H1 (cell line): Measurements from ENCODE around the gene YPEL2. TPM values are rescaled to one million over a fixed set of nuclear protein-coding genes. Genes with fewer than 3 reads are reported as not detected.
A peak's percentile ranks its signal among the peaks of the same experiment; 100 is the strongest.

Experiments
- CTCF ChIA-PET: fragments of 300-600 bp; sonication (Branson Sonifier 250); formaldehyde crosslinking; loops from one replicate; lab custom pipeline; 2021; ENCODE audit not compliant: partially characterized antibody; lab: Charles Lee
- POLR2A ChIA-PET: fragments of 300-600 bp; sonication (Branson Sonifier 250); formaldehyde crosslinking; loops from one replicate; lab custom pipeline; 2021; ENCODE audit warnings: inconsistent platforms; ENCODE audit not compliant: partially characterized antibody; lab: Charles Lee
- DNase-seq, 2 experiments: peaks; one replicate each; pipeline versions ENCODE4 v3.0.0 to v3.0.0-alpha.2; 2010 to 2022; ENCODE audit warnings: low spot score in 2 of 2, low read depth in 1 of 2, mixed read lengths in 1 of 2
- FAIRE-seq: peaks from 2 replicates; lab custom pipeline; 2011; peaks lifted over from hg19 to GRCh38; lab: Jason Lieb, UNC
- H2AFZ ChIP-seq: 2 replicates; pipeline ENCODE4 v1.8.1; 2012; ENCODE audit warnings: low read length, inconsistent platforms
- H2AK5ac ChIP-seq: 2 replicates; pipeline ENCODE4 v1.6.1; 2013; ENCODE audit warnings: low read depth, low read length
- H2BK120ac ChIP-seq: replicated peaks from 2 replicates; pipeline ENCODE3; 2013; ENCODE audit warnings: low read depth, low read length, inconsistent platforms
- H2BK12ac ChIP-seq: 2 replicates; pipeline ENCODE4 v1.6.1; 2013; ENCODE audit warnings: low read depth, low read length
- H2BK15ac ChIP-seq: 2 replicates; pipeline ENCODE4 v1.6.1; 2013; ENCODE audit warnings: low read length
- H2BK20ac ChIP-seq: 2 replicates; pipeline ENCODE4 v1.6.1; 2013; ENCODE audit warnings: low read length
- H2BK5ac ChIP-seq: 2 replicates; pipeline ENCODE4 v1.6.1; 2013; ENCODE audit warnings: low read depth, low read length
- H3K14ac ChIP-seq: 2 replicates; pipeline ENCODE4 v1.6.1; 2013; ENCODE audit warnings: inconsistent platforms; ENCODE audit not compliant: insufficient read length
- H3K18ac ChIP-seq: 2 replicates; pipeline ENCODE4 v1.6.1; 2013; ENCODE audit warnings: low read length; ENCODE audit errors: extremely low read depth
- H3K23ac ChIP-seq: 2 replicates; pipeline ENCODE4 v1.6.1; 2013; ENCODE audit warnings: inconsistent platforms; ENCODE audit not compliant: insufficient read length
- H3K23me2 ChIP-seq: 2 replicates; pipeline ENCODE4 v1.6.1; 2013; ENCODE audit warnings: low read depth, low read length
- H3K27ac ChIP-seq: 2 replicates; pipeline ENCODE4 v1.6.1; 2011; ENCODE audit warnings: low read depth, low read length, inconsistent platforms
- H3K27me3 ChIP-seq, 4 experiments: replicated peaks in 1 of 4; 1 replicate in 1 of 4; 2 replicates in 3 of 4; pipeline versions ENCODE4 v1.6.1 to v1.8.1; 2011 to 2013; ENCODE audit warnings: low read length in 3 of 4, mild to moderate bottlenecking in 3 of 4, inconsistent platforms in 2 of 4, mixed read lengths in 2 of 4, moderate library complexity in 1 of 4; ENCODE audit not compliant: control insufficient read depth in 3 of 4, insufficient read depth in 3 of 4; ENCODE audit errors: extremely low read depth in 1 of 4
- H3K36me3 ChIP-seq, 4 experiments: 2 replicates each; pipeline versions ENCODE4 v1.6.1 to v1.8.1; 2011 to 2013; ENCODE audit warnings: mild to moderate bottlenecking in 4 of 4, low read length in 3 of 4, moderate library complexity in 2 of 4, control low read depth in 1 of 4, inconsistent platforms in 1 of 4; ENCODE audit not compliant: insufficient read depth in 4 of 4, control insufficient read depth in 2 of 4
- H3K4ac ChIP-seq: replicated peaks from 2 replicates; pipeline ENCODE3; 2013; ENCODE audit warnings: low read length, low read depth, mixed read lengths, inconsistent platforms; ENCODE audit not compliant: insufficient read length
- H3K4me1 ChIP-seq, 4 experiments: replicated peaks in 1 of 4; 1 replicate in 1 of 4; 2 replicates in 3 of 4; pipeline versions ENCODE4 v1.6.1 to v1.8.1; 2011 to 2013; ENCODE audit warnings: low read length in 3 of 4, inconsistent platforms in 2 of 4, mixed read lengths in 1 of 4; ENCODE audit not compliant: insufficient read depth in 4 of 4, control insufficient read depth in 3 of 4
- H3K4me2 ChIP-seq, 2 experiments: 2 replicates each; pipeline versions ENCODE4 v1.6.1 to v1.8.1; 2011 to 2013; ENCODE audit warnings: low read depth in 2 of 2, low read length in 2 of 2, control low read depth in 1 of 2, inconsistent platforms in 1 of 2, mild to moderate bottlenecking in 1 of 2; ENCODE audit not compliant: insufficient read depth in 1 of 2
- H3K4me3 ChIP-seq, 4 experiments: fragments of 200-600, 300-600 bp in 1 of 4; sonication (generic), shearing (Covaris generic), sonication (Bioruptor Twin) in 1 of 4; 2 replicates each; pipeline versions ENCODE4 v1.5.1 to v1.8.1; 2011 to 2016; ENCODE audit warnings: low read length in 4 of 4, low read depth in 3 of 4, control low read depth in 2 of 4, inconsistent platforms in 2 of 4, mild to moderate bottlenecking in 2 of 4, mixed read lengths in 1 of 4, moderate library complexity in 1 of 4; ENCODE audit not compliant: insufficient read depth in 2 of 4; ENCODE audit errors: extremely low read depth in 1 of 4
- H3K56ac ChIP-seq: replicated peaks from 2 replicates; pipeline ENCODE3; 2013; ENCODE audit warnings: low read depth, mild to moderate bottlenecking, mixed read lengths, low read length, inconsistent platforms; ENCODE audit not compliant: insufficient read length
- H3K79me1 ChIP-seq: 2 replicates; pipeline ENCODE4 v1.6.1; 2013; ENCODE audit warnings: low read depth, low read length, control low read depth
- H3K79me2 ChIP-seq, 2 experiments: 2 replicates each; pipeline versions ENCODE4 v1.6.1 to v1.8.1; 2012 to 2013; ENCODE audit warnings: low read length in 2 of 2, mild to moderate bottlenecking in 2 of 2, inconsistent platforms in 1 of 2; ENCODE audit not compliant: insufficient read depth in 2 of 2, control insufficient read depth in 1 of 2
- H3K9ac ChIP-seq, 4 experiments: replicated peaks in 1 of 4; 1 replicate in 1 of 4; 2 replicates in 3 of 4; pipeline versions ENCODE4 v1.6.1 to v1.8.1; 2011 to 2013; ENCODE audit warnings: low read depth in 3 of 4, low read length in 3 of 4, control low read depth in 2 of 4, mild to moderate bottlenecking in 2 of 4, moderate library complexity in 2 of 4, inconsistent platforms in 1 of 4; ENCODE audit errors: extremely low read depth in 1 of 4
- H3K9me3 ChIP-seq, 2 experiments: 2 replicates each; pipeline versions ENCODE4 v1.6.1 to v1.8.1; 2012 to 2013; ENCODE audit warnings: mild to moderate bottlenecking in 2 of 2, moderate library complexity in 2 of 2, control low read depth in 1 of 2, inconsistent platforms in 1 of 2, low read depth in 1 of 2, low read length in 1 of 2, mixed read lengths in 1 of 2; ENCODE audit not compliant: insufficient read depth in 2 of 2
- H4K20me1 ChIP-seq, 2 experiments: replicated peaks in 1 of 2; 2 replicates each; pipeline versions ENCODE3 to v1.8.1; 2011 to 2013; ENCODE audit warnings: inconsistent platforms in 2 of 2, low read length in 2 of 2, mild to moderate bottlenecking in 1 of 2; ENCODE audit not compliant: insufficient read depth in 2 of 2, control insufficient read depth in 1 of 2
- H4K5ac ChIP-seq: 2 replicates; pipeline ENCODE4 v1.6.1; 2013; ENCODE audit warnings: low read length, low read depth, mixed read lengths, inconsistent platforms; ENCODE audit not compliant: insufficient read length
- H4K8ac ChIP-seq: 2 replicates; pipeline ENCODE4 v1.8.0; 2013; ENCODE audit warnings: mild to moderate bottlenecking, moderate library complexity, low read length, inconsistent platforms; ENCODE audit not compliant: insufficient read depth; ENCODE audit errors: extremely low read depth
- H4K91ac ChIP-seq: replicated peaks from 2 replicates; pipeline ENCODE3; 2013; ENCODE audit warnings: low read length, mixed read lengths, inconsistent platforms; ENCODE audit not compliant: insufficient read length
- BACH1 ChIP-seq: IDR thresholded peaks from 2 replicates; pipeline ENCODE4 v1.6.1; 2012; ENCODE audit warnings: low read length, improper control_type of control experiment
- CHD2 ChIP-seq: IDR thresholded peaks from 2 replicates; pipeline ENCODE4 v1.6.1; 2012; ENCODE audit warnings: low read length, improper control_type of control experiment
- EGR1 ChIP-seq: IDR thresholded peaks from 2 replicates; pipeline ENCODE4 v1.6.1; 2011; ENCODE audit warnings: low read depth, low read length, borderline replicate concordance
- EP300 ChIP-seq, 2 experiments: IDR thresholded peaks; 1 replicate in 1 of 2; 2 replicates in 1 of 2; pipeline ENCODE4 v1.6.1; 2011 to 2012; ENCODE audit warnings: low read depth in 2 of 2, low read length in 2 of 2, mild to moderate bottlenecking in 2 of 2, borderline replicate concordance in 1 of 2, inconsistent platforms in 1 of 2, moderate library complexity in 1 of 2
- PHF8 ChIP-seq: fragments of 200-600 bp; sonication (generic); conservative IDR thresholded peaks from 2 replicates; pipeline ENCODE4 v1.7.1; 2012; ENCODE audit warnings: low read depth, mild to moderate bottlenecking, inconsistent platforms, low read length, moderate library complexity
- RNF2 ChIP-seq: fragments of 200-900, 300-1000 bp; sonication (generic); IDR thresholded peaks from 2 replicates; pipeline ENCODE4 v1.7.1; 2016; ENCODE audit warnings: borderline replicate concordance, low read depth, mild to moderate bottlenecking, antibody characterized with exemption, low read length; ENCODE audit not compliant: poor library complexity, severe bottlenecking; ENCODE audit errors: missing control alignments
- SIN3A ChIP-seq, 2 experiments: IDR thresholded peaks in 1 of 2; conservative IDR thresholded peaks in 1 of 2; 2 replicates each; pipeline ENCODE4 v1.6.1; 2011 to 2012; ENCODE audit warnings: low read length in 2 of 2, improper control_type of control experiment in 1 of 2, low read depth in 1 of 2, mild to moderate bottlenecking in 1 of 2
- SIRT6 ChIP-seq: IDR thresholded peaks from one replicate; pipeline ENCODE4 v1.7.1; 2012; ENCODE audit warnings: low read length, inconsistent platforms
- WGBS, 2 experiments: shearing (Covaris generic) in 1 of 2; methylation state at CpG; one replicate each; pipeline versions ENCODE4 v1.1.6 to v1.1.7; 2013 to 2015; ENCODE audit warnings: low lambda C conversion rate in 2 of 2, mixed read lengths in 2 of 2, inconsistent platforms in 1 of 2, low coverage in 1 of 2, missing lambda C conversion rate in 1 of 2; ENCODE audit not compliant: insufficient replicate concordance in 2 of 2, insufficient coverage in 1 of 2, insufficient read length in 1 of 2; ENCODE audit errors: extremely low coverage in 1 of 2, missing lambda C conversion rate in 1 of 2; 5-methylcytosine and 5-hydroxymethylcytosine counted together
- polyA plus RNA-seq, 7 experiments: library from polyadenylated mRNA; depleted of rRNA in 3 of 7; stranded (reverse) in 5 of 7; unstranded in 2 of 7; fragments of >200 nt in 5 of 7; fragments of 200-250 nt in 2 of 7; gene quantifications; 1 replicate in 5 of 7; 2 replicates in 1 of 7; 4 replicates in 1 of 7; pipeline versions ENCODE4 v1.2.1 to v1.2.3, GENCODE V29; 2011 to 2013; ENCODE audit warnings: missing spikeins in 2 of 7, mixed read lengths in 2 of 7
- total RNA-seq: library from RNA; stranded (reverse); fragmentation: NEBNext Ultra II Directional; extraction: Animal tissue kit (Norgen Biotek cat#: 25700); gene quantifications from 2 replicates; pipeline ENCODE4 v1.2.1, GENCODE V29; 2021

YPEL2 gene
- total and polyA plus RNA-seq, 2 of the 8 experiments (the other 6 are each of a cell fraction or from before 2014, with no cell fraction given), result 1.6 to 3.5 TPM

GRCh38 chr17:59387351-59388068 is 56.1 kb downstream of the YPEL2 start:
- H2BK15ac ChIP-seq, result no peak overlapping the region
- no peaks in the 10 kb centered on the region; a peak in 1 of 8 replicates for H3K36me3 ChIP-seq
- H2AK5ac ChIP-seq, result no peak overlapping the region
- H2BK5ac ChIP-seq, result no peak overlapping the region
- no peak overlapping the region for H3K4me2 ChIP-seq
- no peaks in the 10 kb centered on the region; a peak in 1 of 7 replicates for H3K4me1 ChIP-seq
- H3K4ac ChIP-seq, result no peak overlapping the region
- H4K8ac ChIP-seq, result no peak overlapping the region; the same call in 1 of the 2 replicates
- DNase-seq (no peak), FAIRE-seq (no peak)
- no peaks in the 10 kb centered on the region for H3K79me2 ChIP-seq
- ChIA-PET POLR2A (no interaction called here), CTCF (interaction anchor here (1.1 kb wide), 1 partner anchor 55 kb away, joined by 6 read pairs; no protein-coding TSS in a partner anchor)
- H3K23me2 ChIP-seq, result no peaks in the 10 kb centered on the region
- no peak overlapping the region for H2AFZ ChIP-seq
- no peaks in the 10 kb centered on the region for H4K20me1 ChIP-seq
- no peak overlapping the region for H3K23ac ChIP-seq
- H3K14ac ChIP-seq, result no peak overlapping the region
- 92% methylated on average over 11 of the region's 11 CpGs; no CpG with 5 or more reads in 1 of the 2 experiments for WGBS, 2 experiments
- no peak overlapping the region for H3K4me3 ChIP-seq
- H3K18ac ChIP-seq, result no peak overlapping the region
- H3K79me1 ChIP-seq, result no peaks in the 10 kb centered on the region
- no peak overlapping the region for H3K56ac ChIP-seq
- no peak overlapping the region for H4K91ac ChIP-seq
- H2BK12ac ChIP-seq, result peak overlapping the region; percentile 17; the same call in 1 of the 2 replicates
- H2BK20ac ChIP-seq, result no peak overlapping the region
- H3K27ac ChIP-seq, result no peak overlapping the region
- H3K27me3 ChIP-seq, result no peaks in the 10 kb centered on the region
- H3K9ac ChIP-seq, result no peak overlapping the region
- H4K5ac ChIP-seq, result no peak overlapping the region
- H3K9me3 ChIP-seq, result no peaks in the 10 kb centered on the region
- no peak overlapping the region for H2BK120ac ChIP-seq
- TF ChIP-seq RNF2, result no peak
- TF ChIP-seq EGR1, result no peak
- no peak for TF ChIP-seq SIRT6
- no peak for TF ChIP-seq EP300 (IDR thresholded peaks at IDR 0.05; ENCODE audit: borderline replicate concordance in 1 of 2, low read depth in 2 of 2, low read length in 2 of 2)
- no peak for TF ChIP-seq BACH1
- no peak for TF ChIP-seq PHF8
- no peak for TF ChIP-seq SIN3A (conservative IDR thresholded peaks at IDR 0.05 in 1 of 2, IDR thresholded peaks at IDR 0.05 in 1 of 2; ENCODE audit: low read depth in 1 of 2, low read length in 2 of 2)
- no peak for TF ChIP-seq CHD2
